ENCODE measurements around the gene PKHD1. TPM values are rescaled to one million over a fixed set of nuclear protein-coding genes. Genes with fewer than 3 reads are reported as not detected.

The PKHD1 gene
- total RNA-seq, 4 donors from 2014 or later, result 0.09 to 0.83 (median 0.29) TPM; not detected in 1

DNA sequence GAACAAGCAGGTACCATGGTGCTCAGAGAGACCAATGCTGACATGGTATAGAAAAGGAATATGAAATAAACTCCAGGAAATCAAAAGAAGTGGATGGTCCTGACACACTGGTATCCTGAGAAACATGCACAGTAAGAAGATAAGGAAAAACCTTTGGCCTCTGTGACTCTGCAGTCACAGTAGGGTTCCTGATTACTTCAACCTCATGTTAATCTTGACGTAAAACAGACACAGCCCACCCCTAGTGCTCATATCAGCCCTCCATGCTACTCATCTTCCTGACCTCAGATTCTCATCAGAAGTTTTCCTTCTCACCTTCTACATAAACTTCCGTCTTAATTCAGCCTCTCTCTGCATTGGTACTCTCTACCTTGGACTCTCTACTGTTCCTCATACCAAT lies 240.9 kb downstream of the PKHD1 start:
- Histone ChIP-seq H3K27me3 (no peaks in the 10 kb centered on the region), H3K4me3 (no peak overlapping the region), H3K27ac (no peak overlapping the region), H3K9me3 (no peaks in the 10 kb centered on the region), H3K36me3 (no peaks in the 10 kb centered on the region), H3K4me1 (no peaks in the 10 kb centered on the region)
- intact Hi-C loops (cut with DNase I; ENCODE audit: low total_unique reads), result no loop called here
- DNase-seq, result no peak
- no peak for TF ChIP-seq POLR2A (IDR thresholded peaks at IDR 0.05)
- TF ChIP-seq, protein P1, sequence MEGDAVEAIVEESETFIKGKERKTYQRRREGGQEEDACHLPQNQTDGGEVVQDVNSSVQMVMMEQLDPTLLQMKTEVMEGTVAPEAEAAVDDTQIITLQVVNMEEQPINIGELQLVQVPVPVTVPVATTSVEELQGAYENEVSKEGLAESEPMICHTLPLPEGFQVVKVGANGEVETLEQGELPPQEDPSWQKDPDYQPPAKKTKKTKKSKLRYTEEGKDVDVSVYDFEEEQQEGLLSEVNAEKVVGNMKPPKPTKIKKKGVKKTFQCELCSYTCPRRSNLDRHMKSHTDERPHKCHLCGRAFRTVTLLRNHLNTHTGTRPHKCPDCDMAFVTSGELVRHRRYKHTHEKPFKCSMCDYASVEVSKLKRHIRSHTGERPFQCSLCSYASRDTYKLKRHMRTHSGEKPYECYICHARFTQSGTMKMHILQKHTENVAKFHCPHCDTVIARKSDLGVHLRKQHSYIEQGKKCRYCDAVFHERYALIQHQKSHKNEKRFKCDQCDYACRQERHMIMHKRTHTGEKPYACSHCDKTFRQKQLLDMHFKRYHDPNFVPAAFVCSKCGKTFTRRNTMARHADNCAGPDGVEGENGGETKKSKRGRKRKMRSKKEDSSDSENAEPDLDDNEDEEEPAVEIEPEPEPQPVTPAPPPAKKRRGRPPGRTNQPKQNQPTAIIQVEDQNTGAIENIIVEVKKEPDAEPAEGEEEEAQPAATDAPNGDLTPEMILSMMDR (IDR thresholded peaks at IDR 0.05), result no peak

DNA sequence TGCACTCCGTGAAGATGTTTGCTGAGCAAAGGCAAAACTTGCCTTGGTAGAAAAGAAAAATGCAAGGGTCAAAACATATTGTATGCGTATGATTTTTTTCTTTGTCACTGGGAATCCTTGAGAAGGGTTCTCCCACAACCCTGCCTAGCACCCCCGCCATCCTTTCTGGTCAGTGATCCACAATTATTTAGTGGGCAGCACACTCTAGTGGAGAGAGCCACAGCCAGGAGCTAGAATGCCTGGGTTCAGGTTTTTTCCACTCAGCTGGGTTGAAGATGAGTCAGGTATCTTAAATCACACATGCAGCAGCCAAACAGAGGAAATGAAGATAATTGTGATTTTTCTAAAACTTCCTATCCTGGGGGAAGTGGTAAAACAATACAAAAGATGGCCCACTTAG lies 243.1 kb downstream of the PKHD1 start:
- Histone ChIP-seq H3K27ac (no peak overlapping the region), H3K4me1 (no peaks in the 10 kb centered on the region), H3K36me3 (no peaks in the 10 kb centered on the region), H3K4me3 (no peak overlapping the region), H3K27me3 (no peaks in the 10 kb centered on the region), H3K9me3 (no peaks in the 10 kb centered on the region)
- intact Hi-C loops (cut with DNase I; ENCODE audit: low total_unique reads), result no loop called here
- no peak for TF ChIP-seq POLR2A (IDR thresholded peaks at IDR 0.05)
- TF ChIP-seq, protein P1 (IDR thresholded peaks at IDR 0.05), result no peak
- no peak for DNase-seq

DNA sequence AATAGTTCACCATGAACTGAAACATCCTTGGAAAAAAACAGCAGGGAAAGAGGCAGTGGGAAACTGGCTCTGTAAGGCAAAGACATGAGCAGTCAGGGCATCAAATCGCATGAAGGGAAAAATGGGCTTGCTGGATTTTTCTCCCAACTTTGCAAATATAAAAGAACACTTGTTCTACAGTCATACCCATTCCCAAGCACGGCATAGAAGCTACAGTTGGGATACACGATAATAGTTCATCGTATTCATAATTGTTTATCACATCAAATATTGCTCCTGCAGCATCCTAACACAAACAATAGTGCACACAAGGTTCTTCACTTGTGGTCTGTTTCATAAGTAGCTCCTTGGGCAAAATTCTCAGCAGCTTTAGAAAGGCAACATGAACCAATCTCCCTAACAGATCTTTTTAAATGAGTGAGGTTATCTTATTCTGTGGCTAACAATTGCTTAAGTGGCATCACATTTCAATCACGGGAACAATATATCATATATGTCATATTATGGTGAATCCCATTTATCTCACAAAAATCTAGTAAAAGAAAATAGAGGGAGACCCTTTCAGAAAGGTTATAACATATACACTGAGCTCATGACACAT lies 243.9 kb downstream of the PKHD1 start:
- intact Hi-C loops (cut with DNase I; ENCODE audit: low total_unique reads), result no loop called here
- no peak for DNase-seq

DNA sequence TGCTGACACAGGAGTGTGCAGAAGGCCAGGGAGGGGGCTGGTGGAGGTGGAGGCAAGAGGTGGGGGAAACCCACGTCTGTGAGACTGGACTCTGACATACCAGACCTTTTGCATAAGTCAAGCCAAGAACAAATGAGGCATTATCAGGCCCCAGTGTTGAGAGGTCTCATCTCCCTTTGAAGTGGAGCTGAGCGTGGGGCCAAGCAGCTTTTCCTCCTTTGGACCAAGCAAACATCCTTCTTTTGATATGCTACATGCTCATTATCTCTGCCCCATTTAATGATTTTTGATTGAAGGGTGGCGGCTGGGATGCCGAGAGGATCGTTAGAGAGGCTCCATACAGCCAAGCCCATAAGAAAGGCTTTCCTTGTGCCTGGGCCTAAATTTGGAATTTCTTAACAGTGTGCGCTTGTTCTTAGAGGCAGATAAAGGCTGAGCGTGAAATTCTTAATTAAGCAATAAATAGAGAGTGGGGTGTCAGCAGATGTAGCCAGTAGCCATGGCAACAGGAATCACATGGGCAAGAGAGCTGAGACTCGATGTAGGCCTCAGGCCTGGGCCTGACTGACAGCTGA lies 244.5 kb downstream of the PKHD1 start:
- no peaks in the 10 kb centered on the region for H3K4me1 ChIP-seq
- H3K27ac ChIP-seq, result no peak overlapping the region
- intact Hi-C loops (cut with DNase I; ENCODE audit: low total_unique reads), result no loop called here
- no peak for DNase-seq
- no peaks in the 10 kb centered on the region for H3K36me3 ChIP-seq
- TF ChIP-seq, protein P1 (IDR thresholded peaks at IDR 0.05), result no peak
- no peak for TF ChIP-seq POLR2A (IDR thresholded peaks at IDR 0.05)
- H3K9me3 ChIP-seq, result no peaks in the 10 kb centered on the region
- no peak overlapping the region for H3K4me3 ChIP-seq
- H3K27me3 ChIP-seq, result no peaks in the 10 kb centered on the region

More for the DNA sequence above, 243.9 kb downstream of the PKHD1 start:
- H3K9me3 ChIP-seq, result no peaks in the 10 kb centered on the region
- TF ChIP-seq, protein P1 (IDR thresholded peaks at IDR 0.05), result no peak
- no peak for TF ChIP-seq POLR2A (IDR thresholded peaks at IDR 0.05)
- no peak overlapping the region for H3K27ac ChIP-seq
- no peaks in the 10 kb centered on the region for H3K27me3 ChIP-seq
- H3K4me1 ChIP-seq, result no peaks in the 10 kb centered on the region
- no peaks in the 10 kb centered on the region for H3K36me3 ChIP-seq
- no peak overlapping the region for H3K4me3 ChIP-seq

DNA sequence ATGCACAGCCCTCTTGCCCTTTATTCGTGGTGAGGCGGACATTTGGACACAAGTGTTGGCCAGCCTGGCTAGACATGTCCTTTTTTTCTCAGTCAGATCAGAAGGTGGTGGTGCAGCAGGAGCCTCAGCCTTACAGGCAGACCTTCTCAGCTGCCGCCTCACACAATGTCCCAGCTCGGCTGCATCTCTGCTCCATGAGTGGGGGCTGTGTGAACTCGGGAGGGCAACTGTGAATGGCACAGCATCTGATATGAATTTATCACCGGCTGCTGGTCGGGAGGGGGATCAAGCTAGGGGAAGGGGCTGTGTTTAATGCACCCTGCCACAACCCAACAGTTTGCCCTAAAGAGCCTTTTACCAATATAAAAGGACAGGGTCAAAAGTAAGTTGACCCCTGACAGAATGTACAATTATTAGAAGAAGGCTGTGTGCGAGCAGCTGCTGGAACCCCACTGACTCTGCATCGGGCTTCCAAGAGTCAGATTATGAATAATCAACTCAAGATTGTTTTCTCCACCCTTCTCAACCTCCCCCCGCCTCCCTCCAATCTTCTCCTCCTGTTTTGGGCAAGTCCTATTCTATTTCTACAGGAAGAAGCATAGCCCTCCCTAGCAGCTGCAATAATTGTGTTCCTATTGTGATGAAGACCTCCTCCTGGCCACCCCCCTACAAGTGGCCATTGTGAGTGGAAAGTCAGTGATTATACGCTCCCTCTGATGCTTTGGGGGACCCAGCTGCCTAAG lies 245.2 kb downstream of the PKHD1 start:
- DNase-seq, result no peak
- Histone ChIP-seq H3K4me3 (no peak overlapping the region), H3K27ac (no peak overlapping the region), H3K9me3 (no peaks in the 10 kb centered on the region), H3K4me1 (no peaks in the 10 kb centered on the region), H3K36me3 (no peaks in the 10 kb centered on the region), H3K27me3 (no peaks in the 10 kb centered on the region)
- intact Hi-C loops (cut with DNase I; ENCODE audit: low total_unique reads), result no loop called here
- TF ChIP-seq, protein P1 (IDR thresholded peaks at IDR 0.05), result no peak
- no peak for TF ChIP-seq POLR2A (IDR thresholded peaks at IDR 0.05)

Data from uterus (tissue), 4 donors.